HEK293 (cell line): ENCODE results near the gene MXD4.

Experiments
- CTCF ChIA-PET: fragments of 350-600 bp; formaldehyde crosslinking; extraction: SDS; loops from one replicate; lab custom pipeline; 2021; ENCODE audit warnings: antibody characterized with exemption; lab: Yijun Ruan, JAX
- POLR2A ChIA-PET: fragments of 300-600 bp; formaldehyde crosslinking; extraction: SDS; loops from one replicate; lab custom pipeline; 2020; ENCODE audit warnings: antibody characterized with exemption, inconsistent platforms; lab: Yijun Ruan, JAX
- H3K27ac ChIP-seq: fragments of 200-500 bp; sonication (Bioruptor generic); 2 replicates; pipeline ENCODE4 v1.5.1; 2014; ENCODE audit warnings: low read depth, low read length, control low read depth, inconsistent platforms; ENCODE audit errors: extremely low read depth
- H3K36me3 ChIP-seq, 2 experiments: fragments of 200-500 bp in 1 of 2; sonication (Bioruptor generic) in 1 of 2; 1 replicate in 1 of 2; 2 replicates in 1 of 2; pipeline ENCODE4 v1.5.1; 2014 to 2017; ENCODE audit warnings: inconsistent platforms in 2 of 2, low read length in 2 of 2; ENCODE audit not compliant: control insufficient read depth in 2 of 2, insufficient read depth in 1 of 2
- H3K4me1 ChIP-seq: fragments of 200-500 bp; sonication (Bioruptor generic); 2 replicates; pipeline ENCODE4 v1.5.1; 2014; ENCODE audit warnings: mild to moderate bottlenecking, low read length, inconsistent platforms; ENCODE audit not compliant: control insufficient read depth, insufficient read depth
- H3K4me3 ChIP-seq: 2 replicates; pipeline ENCODE4 v1.5.1; 2011; ENCODE audit warnings: low read depth, mild to moderate bottlenecking, control low read depth, low read length, moderate library complexity
- H3K9me3 ChIP-seq: fragments of 200-500 bp; sonication (Bioruptor generic); 2 replicates; pipeline ENCODE4 v1.5.1; 2014; ENCODE audit warnings: low read depth, low read length, inconsistent platforms; ENCODE audit not compliant: control insufficient read depth, insufficient read depth
- HOXC10 ChIP-seq: sonication (generic); formaldehyde crosslinking; IDR thresholded peaks from 2 replicates; pipeline ENCODE4 v1.8.1; 2023; ENCODE audit warnings: mild to moderate bottlenecking, missing genetic modification reagents
- MZF1 ChIP-seq: fragments of 450-650 bp; formaldehyde crosslinking; IDR thresholded peaks from 2 replicates; pipeline ENCODE4 v1.5.1; 2017; ENCODE audit warnings: missing biosample characterization, missing genetic modification characterization, borderline replicate concordance
- RBAK ChIP-seq: fragments of 450-650 bp; formaldehyde crosslinking; IDR thresholded peaks from 2 replicates; pipeline ENCODE4 v1.5.1; 2016; ENCODE audit warnings: missing biosample characterization, missing genetic modification characterization
- ZBTB7A ChIP-seq: fragments of 450-650 bp; formaldehyde crosslinking; IDR thresholded peaks from 2 replicates; pipeline ENCODE4 v1.5.1; 2016; ENCODE audit warnings: low read depth, missing biosample characterization, missing genetic modification characterization
- ZNF140 ChIP-seq: fragments of 450-650 bp; formaldehyde crosslinking; IDR thresholded peaks from 2 replicates; pipeline ENCODE4 v1.5.1; 2016; ENCODE audit warnings: missing biosample characterization, missing genetic modification characterization
- ZNF155 ChIP-seq: fragments of 450-650 bp; formaldehyde crosslinking; IDR thresholded peaks from 2 replicates; pipeline ENCODE4 v1.5.1; 2016; ENCODE audit warnings: missing biosample characterization, missing genetic modification characterization
- ZNF2 ChIP-seq: fragments of 450-650 bp; formaldehyde crosslinking; IDR thresholded peaks from 2 replicates; pipeline ENCODE4 v1.5.1; 2016; ENCODE audit warnings: missing biosample characterization, missing genetic modification characterization
- ZNF202 ChIP-seq: fragments of 450-650 bp; formaldehyde crosslinking; IDR thresholded peaks from 2 replicates; pipeline ENCODE4 v1.5.1; 2016; ENCODE audit warnings: missing biosample characterization, missing genetic modification characterization, borderline replicate concordance
- ZNF24 ChIP-seq: fragments of 450-650 bp; formaldehyde crosslinking; IDR thresholded peaks from 2 replicates; pipeline ENCODE4 v1.5.1; 2016; ENCODE audit warnings: missing biosample characterization, missing genetic modification characterization
- ZNF324 ChIP-seq: fragments of 450-650 bp; formaldehyde crosslinking; IDR thresholded peaks from 2 replicates; pipeline ENCODE4 v1.5.1; 2016; ENCODE audit warnings: missing biosample characterization, missing genetic modification characterization
- ZNF37A ChIP-seq: fragments of 450-650 bp; IDR thresholded peaks from 2 replicates; pipeline ENCODE4 v1.5.1; 2018; ENCODE audit warnings: missing biosample characterization, missing genetic modification characterization
- ZNF48 ChIP-seq: fragments of 450-650 bp; formaldehyde crosslinking; IDR thresholded peaks from 2 replicates; pipeline ENCODE4 v1.5.1; 2016; ENCODE audit warnings: missing biosample characterization, missing genetic modification characterization
- ZNF544 ChIP-seq: fragments of 450-650 bp; formaldehyde crosslinking; IDR thresholded peaks from 2 replicates; pipeline ENCODE4 v1.5.0; 2017; ENCODE audit warnings: missing biosample characterization, missing genetic modification characterization
- ZNF555 ChIP-seq: fragments of 450-650 bp; formaldehyde crosslinking; conservative IDR thresholded peaks from 2 replicates; pipeline ENCODE4 v1.5.1; 2017; ENCODE audit warnings: missing biosample characterization, mild to moderate bottlenecking, missing genetic modification characterization, inconsistent platforms
- ZNF560 ChIP-seq: fragments of 450-650 bp; formaldehyde crosslinking; IDR thresholded peaks from 2 replicates; pipeline ENCODE4 v1.5.1; 2017; ENCODE audit warnings: missing biosample characterization, missing genetic modification characterization, borderline replicate concordance
- ZNF629 ChIP-seq: fragments of 450-650 bp; formaldehyde crosslinking; IDR thresholded peaks from 2 replicates; pipeline ENCODE4 v1.5.1; 2017; ENCODE audit warnings: missing biosample characterization, missing genetic modification characterization
- ZNF670 ChIP-seq: fragments of 450-650 bp; formaldehyde crosslinking; IDR thresholded peaks from 2 replicates; pipeline ENCODE4 v1.5.1; 2016; ENCODE audit warnings: missing biosample characterization, missing genetic modification characterization, low read depth
- ZNF768 ChIP-seq: fragments of 450-650 bp; formaldehyde crosslinking; IDR thresholded peaks from 2 replicates; pipeline ENCODE4 v1.5.1; 2018; ENCODE audit warnings: missing biosample characterization, mild to moderate bottlenecking, missing genetic modification characterization
- TF ChIP-seq, protein P1 (sequence below): fragments of 450-650 bp; formaldehyde crosslinking; IDR thresholded peaks from 2 replicates; pipeline ENCODE4 v1.5.1; 2017; ENCODE audit warnings: missing biosample characterization, missing genetic modification characterization
- TF ChIP-seq, protein P2 (sequence below): fragments of 450-650 bp; formaldehyde crosslinking; IDR thresholded peaks from 2 replicates; pipeline ENCODE4 v1.5.1; 2016; ENCODE audit warnings: missing biosample characterization, missing genetic modification characterization, low read depth
- TF ChIP-seq, protein P3 (sequence below): fragments of 450-650 bp; formaldehyde crosslinking; IDR thresholded peaks from 2 replicates; pipeline ENCODE4 v1.5.1; 2016; ENCODE audit warnings: missing biosample characterization, missing genetic modification characterization
- TF ChIP-seq, protein P4 (sequence below): fragments of 450-650 bp; formaldehyde crosslinking; IDR thresholded peaks from 2 replicates; pipeline ENCODE4 v1.5.1; 2016; ENCODE audit warnings: missing biosample characterization, missing genetic modification characterization

Gene MXD4

DNA sequence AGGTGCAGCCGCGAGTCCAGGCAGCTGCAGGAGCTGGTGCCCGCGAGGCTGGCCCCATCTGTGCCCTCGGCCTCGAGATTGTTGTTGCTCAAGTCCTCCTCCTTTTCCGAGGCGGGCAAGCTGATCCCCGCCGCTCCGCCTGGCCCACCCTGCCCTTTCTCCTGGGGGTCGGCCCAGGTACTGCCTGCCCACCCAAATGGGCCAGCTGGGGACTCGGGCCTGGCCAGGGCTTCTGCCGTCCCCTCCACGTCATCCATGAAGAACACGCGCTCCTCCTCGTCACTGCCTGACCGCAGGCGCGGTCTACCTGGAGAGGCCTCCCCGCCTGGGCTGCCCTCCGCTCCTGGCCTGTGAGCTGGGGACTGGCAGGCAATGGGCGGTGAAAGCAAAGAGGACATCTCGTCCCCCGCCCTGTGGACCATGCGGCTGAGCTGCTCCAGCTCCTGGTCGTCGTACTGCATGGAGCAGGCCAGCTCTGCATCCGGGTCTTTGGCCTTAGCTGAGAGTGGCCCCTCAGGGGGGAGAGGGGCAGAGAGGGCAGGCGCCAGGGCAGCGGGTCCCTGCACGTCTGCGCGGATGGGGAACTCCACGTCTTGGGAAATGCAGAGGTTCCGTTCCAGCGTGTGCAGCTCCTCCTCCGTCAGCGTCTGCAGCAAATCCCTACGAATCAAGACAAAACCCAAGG lies 43.1 kb upstream of the MXD4 start (continued):
- TF ChIP-seq, protein P1, sequence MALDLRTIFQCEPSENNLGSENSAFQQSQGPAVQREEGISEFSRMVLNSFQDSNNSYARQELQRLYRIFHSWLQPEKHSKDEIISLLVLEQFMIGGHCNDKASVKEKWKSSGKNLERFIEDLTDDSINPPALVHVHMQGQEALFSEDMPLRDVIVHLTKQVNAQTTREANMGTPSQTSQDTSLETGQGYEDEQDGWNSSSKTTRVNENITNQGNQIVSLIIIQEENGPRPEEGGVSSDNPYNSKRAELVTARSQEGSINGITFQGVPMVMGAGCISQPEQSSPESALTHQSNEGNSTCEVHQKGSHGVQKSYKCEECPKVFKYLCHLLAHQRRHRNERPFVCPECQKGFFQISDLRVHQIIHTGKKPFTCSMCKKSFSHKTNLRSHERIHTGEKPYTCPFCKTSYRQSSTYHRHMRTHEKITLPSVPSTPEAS (tag by site-specific recombination) = no peak
- TF ChIP-seq, protein P2, sequence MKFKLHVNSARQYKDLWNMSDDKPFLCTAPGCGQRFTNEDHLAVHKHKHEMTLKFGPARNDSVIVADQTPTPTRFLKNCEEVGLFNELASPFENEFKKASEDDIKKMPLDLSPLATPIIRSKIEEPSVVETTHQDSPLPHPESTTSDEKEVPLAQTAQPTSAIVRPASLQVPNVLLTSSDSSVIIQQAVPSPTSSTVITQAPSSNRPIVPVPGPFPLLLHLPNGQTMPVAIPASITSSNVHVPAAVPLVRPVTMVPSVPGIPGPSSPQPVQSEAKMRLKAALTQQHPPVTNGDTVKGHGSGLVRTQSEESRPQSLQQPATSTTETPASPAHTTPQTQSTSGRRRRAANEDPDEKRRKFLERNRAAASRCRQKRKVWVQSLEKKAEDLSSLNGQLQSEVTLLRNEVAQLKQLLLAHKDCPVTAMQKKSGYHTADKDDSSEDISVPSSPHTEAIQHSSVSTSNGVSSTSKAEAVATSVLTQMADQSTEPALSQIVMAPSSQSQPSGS = no peak
- no peak for TF ChIP-seq ZNF2
- no peak for TF ChIP-seq ZNF37A (tag by site-specific recombination)
- TF ChIP-seq, protein P3, sequence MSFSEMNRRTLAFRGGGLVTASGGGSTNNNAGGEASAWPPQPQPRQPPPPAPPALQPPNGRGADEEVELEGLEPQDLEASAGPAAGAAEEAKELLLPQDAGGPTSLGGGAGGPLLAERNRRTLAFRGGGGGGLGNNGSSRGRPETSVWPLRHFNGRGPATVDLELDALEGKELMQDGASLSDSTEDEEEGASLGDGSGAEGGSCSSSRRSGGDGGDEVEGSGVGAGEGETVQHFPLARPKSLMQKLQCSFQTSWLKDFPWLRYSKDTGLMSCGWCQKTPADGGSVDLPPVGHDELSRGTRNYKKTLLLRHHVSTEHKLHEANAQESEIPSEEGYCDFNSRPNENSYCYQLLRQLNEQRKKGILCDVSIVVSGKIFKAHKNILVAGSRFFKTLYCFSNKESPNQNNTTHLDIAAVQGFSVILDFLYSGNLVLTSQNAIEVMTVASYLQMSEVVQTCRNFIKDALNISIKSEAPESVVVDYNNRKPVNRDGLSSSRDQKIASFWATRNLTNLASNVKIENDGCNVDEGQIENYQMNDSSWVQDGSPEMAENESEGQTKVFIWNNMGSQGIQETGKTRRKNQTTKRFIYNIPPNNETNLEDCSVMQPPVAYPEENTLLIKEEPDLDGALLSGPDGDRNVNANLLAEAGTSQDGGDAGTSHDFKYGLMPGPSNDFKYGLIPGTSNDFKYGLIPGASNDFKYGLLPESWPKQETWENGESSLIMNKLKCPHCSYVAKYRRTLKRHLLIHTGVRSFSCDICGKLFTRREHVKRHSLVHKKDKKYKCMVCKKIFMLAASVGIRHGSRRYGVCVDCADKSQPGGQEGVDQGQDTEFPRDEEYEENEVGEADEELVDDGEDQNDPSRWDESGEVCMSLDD (tag by site-specific recombination) = no peak
- TF ChIP-seq ZNF155 (tag by site-specific recombination) = no peak
- TF ChIP-seq ZNF140 (tag by site-specific recombination) = no peak
- no peak for TF ChIP-seq ZNF202 (tag by site-specific recombination)
- TF ChIP-seq ZNF670 = no peak
- no peak for TF ChIP-seq ZNF768 (tag by site-specific recombination)

DNA sequence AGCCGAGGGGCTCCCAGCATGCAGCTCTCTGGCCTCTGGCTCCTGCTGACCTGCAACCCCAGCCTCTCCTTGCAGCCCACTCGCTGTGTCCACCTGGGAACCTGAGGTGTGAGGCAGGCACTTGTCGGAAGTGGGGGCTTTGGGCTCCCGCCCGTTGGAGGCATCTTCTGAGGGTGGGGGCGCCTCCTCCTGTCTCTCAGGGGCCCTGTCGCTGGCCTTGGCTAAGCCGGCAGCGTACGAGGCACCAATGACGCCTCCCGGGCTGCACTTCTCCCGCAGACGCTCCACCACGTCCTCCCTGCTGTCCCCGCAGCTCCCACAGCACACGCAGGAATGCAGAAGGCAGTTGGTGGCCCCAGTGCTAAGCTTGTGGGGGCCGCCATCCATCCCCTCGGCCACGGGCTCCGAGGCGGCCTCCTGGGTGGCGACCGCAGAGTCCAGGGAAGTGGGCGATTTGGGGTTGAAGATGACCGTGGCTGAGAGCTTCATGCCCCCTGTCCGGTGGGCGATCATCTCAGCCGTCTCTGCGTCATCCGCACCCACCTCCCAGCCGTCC lies 42.5 kb upstream of the MXD4 start:
- no peaks in the 10 kb centered on the region for H3K36me3 ChIP-seq
- ChIA-PET CTCF (no interaction called here), POLR2A (no interaction called here)
- H3K4me3 ChIP-seq = no peak overlapping the region
- TF ChIP-seq ZNF24 (no peak), ZNF48 (tag by site-specific recombination) (no peak), ZNF555 (tag by site-specific recombination) (no peak), MZF1 (tag by site-specific recombination) (no peak), ZNF560 (tag by site-specific recombination) (no peak), RBAK (tag by site-specific recombination) (no peak), ZBTB7A (tag by site-specific recombination) (no peak), ZNF324 (tag by site-specific recombination) (no peak), HOXC10 (no peak), ZNF629 (no peak), ZNF544 (tag by site-specific recombination) (no peak)
- TF ChIP-seq, protein P2 = no peak
- TF ChIP-seq, protein P4, sequence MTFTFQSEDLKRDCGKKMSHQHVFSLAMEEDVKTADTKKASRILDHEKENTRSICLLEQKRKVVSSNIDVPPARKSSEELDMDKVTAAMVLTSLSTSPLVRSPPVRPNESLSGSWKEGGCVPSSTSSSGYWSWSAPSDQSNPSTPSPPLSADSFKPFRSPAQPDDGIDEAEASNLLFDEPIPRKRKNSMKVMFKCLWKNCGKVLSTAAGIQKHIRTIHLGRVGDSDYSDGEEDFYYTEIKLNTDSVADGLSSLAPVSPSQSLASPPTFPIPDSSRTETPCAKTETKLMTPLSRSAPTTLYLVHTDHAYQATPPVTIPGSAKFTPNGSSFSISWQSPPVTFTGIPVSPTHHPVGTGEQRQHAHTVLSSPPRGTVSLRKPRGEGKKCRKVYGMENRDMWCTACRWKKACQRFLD (tag by site-specific recombination) = no peak
- H3K27ac ChIP-seq = no peak overlapping the region
- H3K9me3 ChIP-seq = no peaks in the 10 kb centered on the region
- H3K4me1 ChIP-seq = no peaks in the 10 kb centered on the region
